Progenitor cell of endocrine pancreas (in vitro differentiated cells): Measurements from ENCODE around the gene NR6A1. TPM values are rescaled to one million over a fixed set of nuclear protein-coding genes. Genes with fewer than 3 reads are reported as not detected.

ENCODE experiments used
- DNase-seq: peaks from one replicate; pipeline ENCODE4 v3.0.0; 2021; ENCODE audit warnings: low spot score; ENCODE audit not compliant: unreplicated experiment
- H3K27ac Mint-ChIP-seq: 2 replicates; pipeline ENCODE4 v1.8.0; 2021; ENCODE audit warnings: mild to moderate bottlenecking, moderate library complexity, mixed read lengths
- H3K27me3 Mint-ChIP-seq: 2 replicates; pipeline ENCODE4 v1.8.0; 2021; ENCODE audit warnings: mixed read lengths
- H3K36me3 Mint-ChIP-seq: 2 replicates; pipeline ENCODE4 v1.8.0; 2022; ENCODE audit warnings: mixed read lengths; ENCODE audit not compliant: insufficient read depth
- H3K4me1 Mint-ChIP-seq: 2 replicates; pipeline ENCODE4 v1.8.0; 2021; ENCODE audit warnings: low read depth, mixed read lengths
- H3K4me3 Mint-ChIP-seq: 2 replicates; pipeline ENCODE4 v1.8.0; 2021; ENCODE audit warnings: low read depth, mild to moderate bottlenecking, moderate library complexity, mixed read lengths
- H3K9me3 Mint-ChIP-seq: 2 replicates; pipeline ENCODE4 v1.8.0; 2021; ENCODE audit warnings: low read depth, mixed read lengths
- CTCF ChIP-seq: fragments of 200-600 bp; sonication (generic); IDR thresholded peaks from one replicate; pipeline ENCODE4 v1.5.0; 2021; ENCODE audit warnings: antibody characterized with exemption, mild to moderate bottlenecking; ENCODE audit not compliant: unreplicated experiment
- total RNA-seq: library from RNA; stranded (reverse); gene quantifications from 2 replicates; pipeline ENCODE4 v1.2.1, GENCODE V29; 2021

NR6A1 gene
- total RNA-seq, 1 donor from 2014 or later, result 86.4 TPM

- H3K27ac Mint-ChIP-seq, result peak overlapping the region; percentile 54
- no peaks in the 10 kb centered on the region for H3K27me3 Mint-ChIP-seq
- H3K4me3 Mint-ChIP-seq, result no peak overlapping the region
- peaks cover 7% of the 10 kb centered on the region for H3K9me3 Mint-ChIP-seq
- H3K4me1 Mint-ChIP-seq, result peaks cover 30% of the 10 kb centered on the region
- peaks cover 15% of the 10 kb centered on the region for H3K36me3 Mint-ChIP-seq
- no peak for TF ChIP-seq CTCF
- DNase-seq, result no peak
Observed at GRCh38 chr9:124602632-124603031, 168.5 kb downstream of the NR6A1 start.

- peaks cover 34% of the 10 kb centered on the region for H3K4me1 Mint-ChIP-seq
- peaks cover 7% of the 10 kb centered on the region for H3K9me3 Mint-ChIP-seq
- peaks cover 15% of the 10 kb centered on the region for H3K36me3 Mint-ChIP-seq
- no peaks in the 10 kb centered on the region for H3K27me3 Mint-ChIP-seq
- H3K27ac Mint-ChIP-seq, result peak overlapping the region; percentile 54
- H3K4me3 Mint-ChIP-seq, result no peak overlapping the region
- DNase-seq, result no peak
- no peak for TF ChIP-seq CTCF
Observed at GRCh38 chr9:124602204-124602603, 168.9 kb downstream of the NR6A1 start.

- H3K36me3 Mint-ChIP-seq, result peaks cover 15% of the 10 kb centered on the region
- H3K4me1 Mint-ChIP-seq, result peaks cover 52% of the 10 kb centered on the region
- H3K27ac Mint-ChIP-seq, result peak overlapping the region; percentile 29
- TF ChIP-seq CTCF, result no peak
- no peak for DNase-seq
- H3K9me3 Mint-ChIP-seq, result peaks cover 7% of the 10 kb centered on the region
- H3K4me3 Mint-ChIP-seq, result no peak overlapping the region
- H3K27me3 Mint-ChIP-seq, result no peaks in the 10 kb centered on the region
Observed at GRCh38 chr9:124600407-124600806, 170.7 kb downstream of the NR6A1 start.

GRCh38 chr9:124599121-124599795 is 171.9 kb downstream of the NR6A1 start:
- Mint-ChIP-seq H3K9me3 (peaks cover 7% of the 10 kb centered on the region), H3K4me3 (no peak overlapping the region), H3K36me3 (peaks cover 15% of the 10 kb centered on the region), H3K27ac (no peak overlapping the region), H3K4me1 (peaks cover 60% of the 10 kb centered on the region), H3K27me3 (no peaks in the 10 kb centered on the region)
- no peak for TF ChIP-seq CTCF
- no peak for DNase-seq

GRCh38 chr9:124598048-124598447 is 173.1 kb downstream of the NR6A1 start:
- H3K4me1 Mint-ChIP-seq, result peaks cover 61% of the 10 kb centered on the region
- H3K27me3 Mint-ChIP-seq, result no peaks in the 10 kb centered on the region
- TF ChIP-seq CTCF, result no peak
- H3K9me3 Mint-ChIP-seq, result peaks cover 7% of the 10 kb centered on the region
- no peak overlapping the region for H3K27ac Mint-ChIP-seq
- DNase-seq, result no peak
- peaks cover 15% of the 10 kb centered on the region for H3K36me3 Mint-ChIP-seq
- no peak overlapping the region for H3K4me3 Mint-ChIP-seq
